Astrocyte (in vitro differentiated cells and primary cell): ENCODE results near the gene GPHN. TPM values are rescaled to one million over a fixed set of nuclear protein-coding genes. Genes with fewer than 3 reads are reported as not detected.

Experiments used
- DNase-seq: peaks from one replicate; pipeline ENCODE4 v3.0.0-alpha.2; 2010; ENCODE audit warnings: low read depth
- FAIRE-seq: peaks from 2 replicates; lab custom pipeline; 2011; peaks lifted over from hg19 to GRCh38; lab: Jason Lieb, UNC
- H2AFZ ChIP-seq: 2 replicates; pipeline ENCODE4 v1.6.0; 2012; ENCODE audit warnings: low read depth, low read length, inconsistent platforms
- H3K27ac ChIP-seq: 2 replicates; pipeline ENCODE4 v1.5.1; 2011; ENCODE audit warnings: low read depth, low read length, inconsistent platforms
- H3K27me3 ChIP-seq: 2 replicates; pipeline ENCODE4 v1.6.0; 2011; ENCODE audit warnings: low read length, inconsistent platforms; ENCODE audit not compliant: insufficient read depth
- H3K36me3 ChIP-seq: 2 replicates; pipeline ENCODE4 v1.5.1; 2011; ENCODE audit warnings: low read length, inconsistent platforms; ENCODE audit not compliant: insufficient read depth
- H3K4me1 ChIP-seq: 2 replicates; pipeline ENCODE4 v1.5.1; 2011; ENCODE audit warnings: low read length, inconsistent platforms; ENCODE audit not compliant: insufficient read depth
- H3K4me2 ChIP-seq: 2 replicates; pipeline ENCODE4 v1.6.0; 2012; ENCODE audit warnings: low read length, inconsistent platforms
- H3K4me3 ChIP-seq: 2 replicates; pipeline ENCODE4 v1.5.1; 2011; ENCODE audit warnings: low read depth, mild to moderate bottlenecking, low read length, inconsistent platforms; ENCODE audit not compliant: insufficient read depth
- H3K79me2 ChIP-seq: 2 replicates; pipeline ENCODE4 v1.6.0; 2012; ENCODE audit warnings: mild to moderate bottlenecking, low read length, inconsistent platforms; ENCODE audit not compliant: insufficient read depth
- H3K9ac ChIP-seq: 2 replicates; pipeline ENCODE4 v1.6.0; 2012; ENCODE audit warnings: mild to moderate bottlenecking, low read length, inconsistent platforms
- H3K9me3 ChIP-seq: 2 replicates; pipeline ENCODE4 v1.5.1; 2012; ENCODE audit warnings: low read depth, mild to moderate bottlenecking, low read length, inconsistent platforms; ENCODE audit not compliant: insufficient read depth
- H4K20me1 ChIP-seq: 2 replicates; pipeline ENCODE4 v1.6.0; 2012; ENCODE audit warnings: low read length, inconsistent platforms; ENCODE audit not compliant: insufficient read depth
- H3K27ac Mint-ChIP-seq: one replicate; pipeline ENCODE4 v1.8.0; 2021; ENCODE audit warnings: mild to moderate bottlenecking, mixed read lengths; ENCODE audit not compliant: unreplicated experiment
- H3K27me3 Mint-ChIP-seq: one replicate; pipeline ENCODE4 v1.8.0; 2021; ENCODE audit warnings: low read depth, mixed read lengths; ENCODE audit not compliant: unreplicated experiment
- H3K36me3 Mint-ChIP-seq: one replicate; pipeline ENCODE4 v1.8.0; 2021; ENCODE audit warnings: low read depth, mixed read lengths; ENCODE audit not compliant: unreplicated experiment
- H3K4me1 Mint-ChIP-seq: one replicate; pipeline ENCODE4 v1.8.0; 2021; ENCODE audit warnings: low read depth, mixed read lengths; ENCODE audit not compliant: unreplicated experiment
- H3K4me3 Mint-ChIP-seq: one replicate; pipeline ENCODE4 v1.8.0; 2021; ENCODE audit warnings: mild to moderate bottlenecking, moderate library complexity, mixed read lengths; ENCODE audit not compliant: unreplicated experiment
- H3K9me3 Mint-ChIP-seq: one replicate; pipeline ENCODE4 v1.8.0; 2021; ENCODE audit warnings: mild to moderate bottlenecking, mixed read lengths; ENCODE audit not compliant: unreplicated experiment
- CTCF ChIP-seq: IDR thresholded peaks from 2 replicates; pipeline ENCODE4 v1.5.1; 2011; ENCODE audit warnings: low read depth, mild to moderate bottlenecking, inconsistent platforms, low read length, moderate library complexity; ENCODE audit not compliant: insufficient read depth
- EZH2 ChIP-seq: IDR thresholded peaks from 2 replicates; pipeline ENCODE4 v1.6.1; 2012; ENCODE audit warnings: mild to moderate bottlenecking, low read length, inconsistent platforms; ENCODE audit not compliant: insufficient read depth
- total RNA-seq: library from RNA; stranded (reverse); gene quantifications from 2 replicates; pipeline ENCODE4 v1.2.1, GENCODE V29; 2021

GPHN gene
- total RNA-seq, 1 donor from 2014 or later, result 6.9 TPM

- Mint-ChIP-seq H3K9me3 (no peaks in the 10 kb centered on the region), H3K36me3 (no peaks in the 10 kb centered on the region), H3K4me1 (peaks cover 4% of the 10 kb centered on the region), H3K4me3 (no peak overlapping the region), H3K27me3 (no peaks in the 10 kb centered on the region), H3K27ac (no peak overlapping the region)
- no peaks in the 10 kb centered on the region for H3K36me3 ChIP-seq
- H3K9me3 ChIP-seq, result no peaks in the 10 kb centered on the region
- H2AFZ ChIP-seq, result no peak overlapping the region
- no peak for FAIRE-seq
- H4K20me1 ChIP-seq, result no peaks in the 10 kb centered on the region
- no peak overlapping the region for H3K27ac ChIP-seq
- no peak overlapping the region for H3K4me3 ChIP-seq
- TF ChIP-seq CTCF (no peak), EZH2 (no peak)
- H3K4me2 ChIP-seq, result no peak overlapping the region
- DNase-seq, result no peak
- H3K4me1 ChIP-seq, result no peaks in the 10 kb centered on the region
- H3K79me2 ChIP-seq, result no peaks in the 10 kb centered on the region
- H3K9ac ChIP-seq, result no peak overlapping the region
- H3K27me3 ChIP-seq, result no peaks in the 10 kb centered on the region
Observed at GRCh38 chr14:66601932-66602578, 94.1 kb downstream of the GPHN start.

GRCh38 chr14:66603945-66604344, 96.0 kb downstream of the GPHN start:
- no peaks in the 10 kb centered on the region for H3K36me3 Mint-ChIP-seq
- H3K27ac Mint-ChIP-seq, result no peak overlapping the region
- no peaks in the 10 kb centered on the region for H3K27me3 Mint-ChIP-seq
- peaks cover 4% of the 10 kb centered on the region for H3K4me1 Mint-ChIP-seq
- no peaks in the 10 kb centered on the region for H3K9me3 ChIP-seq
- H3K79me2 ChIP-seq, result peaks cover 2% of the 10 kb centered on the region
- H3K4me3 Mint-ChIP-seq, result no peak overlapping the region
- no peak for TF ChIP-seq EZH2
- no peak for TF ChIP-seq CTCF
- H3K27me3 ChIP-seq, result no peaks in the 10 kb centered on the region
- H3K4me3 ChIP-seq, result no peak overlapping the region
- no peaks in the 10 kb centered on the region for H3K4me1 ChIP-seq
- no peak overlapping the region for H2AFZ ChIP-seq
- no peaks in the 10 kb centered on the region for H3K9me3 Mint-ChIP-seq
- no peak overlapping the region for H3K4me2 ChIP-seq
- no peak for DNase-seq
- no peak overlapping the region for H3K27ac ChIP-seq
- no peaks in the 10 kb centered on the region for H3K36me3 ChIP-seq
- H4K20me1 ChIP-seq, result peaks cover 3% of the 10 kb centered on the region
- FAIRE-seq, result peak; percentile 37
- no peak overlapping the region for H3K9ac ChIP-seq

- H3K4me3 Mint-ChIP-seq, result no peak overlapping the region
- no peak for FAIRE-seq
- no peak overlapping the region for H3K4me2 ChIP-seq
- peaks cover 3% of the 10 kb centered on the region for H4K20me1 ChIP-seq
- H3K27me3 Mint-ChIP-seq, result no peaks in the 10 kb centered on the region
- H3K4me3 ChIP-seq, result no peak overlapping the region
- H2AFZ ChIP-seq, result no peak overlapping the region
- H3K4me1 Mint-ChIP-seq, result no peaks in the 10 kb centered on the region
- peaks cover 7% of the 10 kb centered on the region for H3K79me2 ChIP-seq
- H3K9me3 Mint-ChIP-seq, result no peaks in the 10 kb centered on the region
- H3K27me3 ChIP-seq, result no peaks in the 10 kb centered on the region
- TF ChIP-seq CTCF (no peak), EZH2 (no peak)
- no peak for DNase-seq
- no peaks in the 10 kb centered on the region for H3K36me3 ChIP-seq
- H3K9ac ChIP-seq, result no peak overlapping the region
- no peaks in the 10 kb centered on the region for H3K4me1 ChIP-seq
- no peak overlapping the region for H3K27ac ChIP-seq
- H3K9me3 ChIP-seq, result no peaks in the 10 kb centered on the region
- no peak overlapping the region for H3K27ac Mint-ChIP-seq
- no peaks in the 10 kb centered on the region for H3K36me3 Mint-ChIP-seq
Observed at GRCh38 chr14:66606826-66607225, 98.9 kb downstream of the GPHN start.
